ENCODE data around the gene SMIM44. TPM values are rescaled to one million over a fixed set of nuclear protein-coding genes. Genes with fewer than 3 reads are reported as not detected.
A peak's percentile ranks its signal among the peaks of the same experiment; 100 is the strongest.

SMIM44 gene
- total and polyA plus RNA-seq, 9 of the 15 experiments (the other 6 are each of a cell fraction or from before 2014, with no cell fraction given) = not detected

DNA sequence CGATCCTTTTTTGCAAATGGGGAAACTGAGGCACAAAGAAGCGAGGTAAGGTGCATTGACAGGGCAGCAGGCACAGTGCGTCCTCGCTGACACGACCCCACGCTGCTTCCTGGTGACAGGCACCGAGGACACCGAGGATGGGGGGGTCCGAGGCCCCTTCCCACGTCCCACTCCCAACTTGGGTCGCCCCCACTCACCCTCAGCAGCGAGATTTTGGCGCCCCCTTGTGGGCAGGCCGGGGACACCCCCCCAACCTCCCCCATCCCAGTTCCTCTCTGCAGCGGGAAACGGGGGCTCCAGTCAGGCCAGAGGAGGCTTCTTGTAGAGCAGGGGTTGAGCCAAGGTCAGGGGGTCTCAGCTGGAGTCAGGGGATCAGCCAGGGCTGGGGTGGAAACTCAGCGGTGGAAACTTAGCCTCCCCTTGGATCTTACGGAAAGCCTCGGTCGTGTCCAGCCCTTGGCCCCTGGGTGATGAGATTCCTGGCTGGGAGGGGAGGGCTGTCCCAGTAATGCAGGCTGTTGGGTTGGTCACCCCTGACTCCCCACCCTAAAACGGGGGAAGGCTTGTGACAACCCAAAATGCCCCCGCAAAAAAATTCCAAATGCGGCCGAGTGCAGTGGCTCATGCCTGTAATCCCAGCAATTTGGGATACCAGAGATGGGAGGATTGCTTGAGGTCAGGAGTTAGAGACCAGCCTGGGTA is 11.1 kb downstream of the SMIM44 start (continued):
- TF ChIP-seq THAP7 (CRISPR knock-in tag; IDR thresholded peaks at IDR 0.05) = no peak
- TF ChIP-seq JUNB (CRISPR knock-in tag; conservative IDR thresholded peaks at IDR 0.05) = no peak
- no peak for TF ChIP-seq YY1 (IDR thresholded peaks at IDR 0.05; ENCODE audit: borderline replicate concordance in 1 of 3, control insufficient read depth in 1 of 3, extremely low read depth in 1 of 3, insufficient read depth in 3 of 3, insufficient read length in 1 of 3, insufficient replicate concordance in 2 of 3, low read depth in 1 of 3, low read length in 2 of 3)
- no peak for TF ChIP-seq TEAD1 (CRISPR knock-in tag; IDR thresholded peaks at IDR 0.05)
- no peak for TF ChIP-seq YBX1 (IDR thresholded peaks at IDR 0.05)
- TF ChIP-seq ESRRB (CRISPR knock-in tag; IDR thresholded peaks at IDR 0.05; ENCODE audit: borderline replicate concordance) = no peak
- no peak for TF ChIP-seq BRCA1 (IDR thresholded peaks at IDR 0.05)
- no peak for TF ChIP-seq BRCA1 (CRISPR knock-in tag; IDR thresholded peaks at IDR 0.05)
- no peak for TF ChIP-seq LCOR (CRISPR knock-in tag; IDR thresholded peaks at IDR 0.05)
- TF ChIP-seq NEUROD1 (IDR thresholded peaks at IDR 0.05; ENCODE audit: borderline replicate concordance, low read depth, low read length, partially characterized antibody) = no peak
- no peak for TF ChIP-seq ZNF436 (CRISPR knock-in tag; IDR thresholded peaks at IDR 0.05)
- TF ChIP-seq MLLT1 (IDR thresholded peaks at IDR 0.05) = no peak
- no peak for TF ChIP-seq ZNF23 (CRISPR knock-in tag; IDR thresholded peaks at IDR 0.05)
- no peak for TF ChIP-seq ATF2 (CRISPR knock-in tag; IDR thresholded peaks at IDR 0.05)
- TF ChIP-seq RAD21 (CRISPR knock-in tag; conservative IDR thresholded peaks at IDR 0.05 in 1 of 2, IDR thresholded peaks at IDR 0.05 in 1 of 2) = peak; percentile 59 to 90
- no peak for TF ChIP-seq HMG20B (CRISPR knock-in tag; IDR thresholded peaks at IDR 0.05)
- TF ChIP-seq TFAP4 (CRISPR knock-in tag; IDR thresholded peaks at IDR 0.05; ENCODE audit: borderline replicate concordance) = peak; percentile 60; the same call in 1 of the 2 replicates
- peak; percentile 87; the same call in 1 of the 2 replicates for TF ChIP-seq STAG1 (CRISPR knock-in tag; IDR thresholded peaks at IDR 0.05; ENCODE audit: borderline replicate concordance)
- no peak for TF ChIP-seq U2AF1 (optimal IDR thresholded peaks at IDR 0.05; ENCODE audit: low read depth, low read length)
- no peak for TF ChIP-seq SAFB2 (IDR thresholded peaks at IDR 0.05; ENCODE audit: borderline replicate concordance, low read depth, low read length, severe bottlenecking)
- peak; percentile 98 for TF ChIP-seq BCOR (IDR thresholded peaks at IDR 0.05)
- no peak for TF ChIP-seq ZNF212 (CRISPR knock-in tag; IDR thresholded peaks at IDR 0.05)

All from K562 (cell line).